Measurements from ENCODE around the gene STEAP2.
"Not testable (repeated sequence)": the region's sequence is repeated elsewhere in the genome, so short reads cannot be mapped to it uniquely, and the experiment has no call there.

The STEAP2 gene

GRCh38 chr7:90233569-90233968 lies 22.0 kb downstream of the STEAP2 start:
- DNase-seq (ENCODE audit: low read depth in 2 of 2), result no peak

GRCh38 chr7:90236721-90237289 lies 25.3 kb downstream of the STEAP2 start:
- no peak for DNase-seq (ENCODE audit: low read depth in 2 of 2)

GRCh38 chr7:90238022-90238421 lies 26.5 kb downstream of the STEAP2 start:
- DNase-seq (ENCODE audit: low read depth in 2 of 2), result no peak

- DNase-seq (ENCODE audit: low read depth in 2 of 2), result no peak
These were observed 27.0 kb downstream of the STEAP2 start for GRCh38 chr7:90238583-90238982.

DNA sequence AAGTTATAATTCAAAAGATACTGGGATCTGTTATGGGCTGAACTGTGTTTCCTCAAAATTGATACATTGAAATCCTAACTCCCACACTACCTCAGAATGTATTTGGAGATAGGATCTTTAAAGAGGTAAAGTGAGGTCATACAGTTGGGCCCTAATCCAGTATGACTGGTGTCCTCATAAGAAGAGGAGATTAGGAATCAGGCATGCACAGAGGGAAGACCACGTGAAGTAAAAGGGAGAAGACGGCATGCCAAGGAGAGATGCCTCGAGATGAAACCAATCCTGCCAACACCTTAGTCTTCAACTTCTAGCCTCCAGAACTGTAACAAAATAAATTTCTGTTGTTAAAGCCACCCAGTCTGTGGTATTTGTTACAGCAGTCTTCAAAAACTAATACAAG lies 27.5 kb downstream of the STEAP2 start:
- DNase-seq (ENCODE audit: low read depth in 2 of 2), result no peak

DNA sequence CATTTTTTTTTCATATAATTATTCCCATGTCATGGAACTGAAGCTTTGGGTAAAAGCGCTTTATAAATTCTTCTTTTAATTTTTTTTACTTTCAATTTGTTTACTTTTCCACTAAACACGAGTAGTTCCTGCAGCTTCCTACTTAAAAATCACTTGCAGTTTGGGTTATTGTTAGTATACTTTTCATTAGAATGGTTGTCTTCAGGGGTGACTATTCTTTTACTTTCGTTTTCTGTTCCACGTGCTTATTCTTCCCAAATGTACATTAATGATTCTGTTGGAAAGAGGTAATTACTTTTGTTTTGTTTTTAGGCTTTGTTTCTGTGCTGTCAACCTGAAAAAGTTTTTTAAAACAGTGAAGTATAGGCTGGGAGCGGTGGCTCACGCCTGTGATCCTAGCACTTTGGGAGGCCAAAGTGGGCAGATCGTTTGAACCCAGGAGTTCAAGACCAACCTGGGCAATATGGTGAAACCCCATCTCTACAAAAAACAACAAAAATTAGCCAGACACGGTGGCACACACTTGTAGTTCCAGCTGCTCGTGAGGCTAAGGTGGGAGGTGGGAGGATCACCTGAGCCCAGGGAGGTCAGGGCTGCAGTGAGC lies 28.2 kb downstream of the STEAP2 start:
- DNase-seq (ENCODE audit: low read depth in 2 of 2), result no peak

GRCh38 chr7:90242369-90243168 lies 31.0 kb downstream of the STEAP2 start:
- no peak for DNase-seq (ENCODE audit: low read depth in 2 of 2)

DNA sequence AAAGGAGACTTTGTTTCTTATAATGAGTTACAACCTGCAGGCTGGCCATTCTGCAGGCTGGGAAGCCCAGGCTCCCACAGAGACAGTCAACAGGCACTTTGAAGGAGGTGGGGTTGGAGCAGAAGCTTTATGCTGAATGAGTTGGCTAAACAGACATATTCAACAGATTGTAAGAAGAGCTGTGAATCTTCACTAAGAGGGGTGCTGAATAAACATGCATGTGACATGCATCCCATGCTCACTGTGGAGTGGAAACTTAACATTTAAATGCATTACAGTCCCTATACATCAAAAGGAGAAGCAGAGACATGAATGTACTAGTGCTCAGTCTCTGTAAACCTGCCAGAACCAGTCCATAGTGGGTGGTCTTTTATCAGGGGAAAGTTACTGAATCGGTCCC lies 32.0 kb downstream of the STEAP2 start:
- no peak for DNase-seq (ENCODE audit: low read depth in 2 of 2)

- no peak for DNase-seq (ENCODE audit: low read depth in 2 of 2)
These were observed 33.0 kb downstream of the STEAP2 start for GRCh38 chr7:90244565-90244908.

GRCh38 chr7:90244909-90245851 lies 33.6 kb downstream of the STEAP2 start, which contains the start of gene CFAP69:
CFAP69 (plus strand) TSS chr7:90245174; CDS start chr7:90245425, 251 bp downstream.
- DNase-seq (ENCODE audit: low read depth in 2 of 2), result peak; percentile 81 to 84

DNA sequence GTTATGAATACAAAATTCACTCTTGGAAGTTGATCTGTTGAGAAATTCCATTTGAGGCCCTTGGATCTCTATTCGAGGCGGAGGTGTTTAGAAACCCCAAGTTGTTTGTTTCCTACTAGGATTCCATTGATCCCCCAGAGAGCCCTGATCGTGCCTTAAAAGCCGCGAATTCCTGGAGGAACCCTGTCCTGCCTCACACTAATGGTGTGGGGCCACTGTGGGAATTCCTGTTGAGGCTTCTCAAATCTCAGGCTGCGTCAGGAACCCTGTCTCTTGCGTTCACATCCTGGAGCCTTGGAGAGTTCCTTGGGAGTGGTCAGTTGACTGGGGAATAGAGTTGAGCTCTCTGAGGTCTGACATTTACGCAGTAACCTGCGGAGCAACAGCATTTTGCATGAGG lies 34.6 kb downstream of the STEAP2 start:
- no peak for DNase-seq (ENCODE audit: low read depth in 2 of 2)

- DNase-seq (ENCODE audit: low read depth in 2 of 2), result no peak
These were observed 37.2 kb downstream of the STEAP2 start for GRCh38 chr7:90248706-90249105.

GRCh38 chr7:90250601-90251303 lies 39.2 kb downstream of the STEAP2 start:
- no peak for DNase-seq (ENCODE audit: low read depth in 2 of 2)

DNA sequence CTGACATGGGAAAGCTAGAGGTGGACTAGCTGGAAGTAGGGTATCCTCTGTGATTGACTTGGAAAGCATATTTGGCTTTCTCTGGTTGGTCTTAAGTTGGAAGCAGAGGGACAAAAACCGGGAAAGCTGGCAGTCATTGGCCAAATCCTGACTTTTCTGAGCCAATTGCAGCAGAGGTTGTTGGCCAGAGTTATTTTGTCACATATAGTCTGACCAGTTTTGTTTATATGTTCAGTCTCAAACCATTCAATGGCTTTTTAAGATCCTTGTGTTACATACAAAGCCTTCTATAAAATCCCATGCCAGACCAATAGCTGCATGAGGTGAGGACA lies 39.7 kb downstream of the STEAP2 start:
- no peak for DNase-seq (ENCODE audit: low read depth in 2 of 2)

DNA sequence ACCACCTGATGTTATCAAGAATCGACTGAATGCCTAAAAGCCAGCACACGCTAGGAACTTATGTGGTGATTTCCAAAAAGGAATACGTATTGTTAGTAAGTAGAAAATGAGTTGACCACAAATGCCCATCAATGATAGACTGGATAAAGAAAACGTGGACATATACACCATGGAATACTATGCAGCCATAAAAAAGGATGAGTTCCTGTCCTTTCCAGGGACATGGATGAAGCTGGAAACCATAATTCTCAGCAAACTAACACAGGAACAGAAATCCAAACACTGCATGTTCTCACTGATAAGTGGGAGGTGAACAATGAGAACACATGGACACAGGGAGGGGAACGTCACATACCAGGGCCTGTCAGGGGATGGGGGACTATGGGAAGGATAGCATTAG lies 44.5 kb downstream of the STEAP2 start:
- not testable (repeated sequence) for DNase-seq (ENCODE audit: low read depth in 2 of 2)

GRCh38 chr7:90256778-90257177 lies 45.2 kb downstream of the STEAP2 start:
- DNase-seq (ENCODE audit: low read depth in 2 of 2), result no peak

- no peak for DNase-seq (ENCODE audit: low read depth in 2 of 2)
These were observed 49.9 kb downstream of the STEAP2 start for GRCh38 chr7:90261441-90261840.

- no peak for DNase-seq (ENCODE audit: low read depth in 2 of 2)
These were observed 50.9 kb downstream of the STEAP2 start for GRCh38 chr7:90262438-90262837.

- DNase-seq (ENCODE audit: low read depth in 2 of 2), result no peak
These were observed 55.3 kb downstream of the STEAP2 start for GRCh38 chr7:90266808-90267207.

- no peak for DNase-seq (ENCODE audit: low read depth in 2 of 2)
These were observed 55.8 kb downstream of the STEAP2 start for GRCh38 chr7:90267263-90267858.

DNA sequence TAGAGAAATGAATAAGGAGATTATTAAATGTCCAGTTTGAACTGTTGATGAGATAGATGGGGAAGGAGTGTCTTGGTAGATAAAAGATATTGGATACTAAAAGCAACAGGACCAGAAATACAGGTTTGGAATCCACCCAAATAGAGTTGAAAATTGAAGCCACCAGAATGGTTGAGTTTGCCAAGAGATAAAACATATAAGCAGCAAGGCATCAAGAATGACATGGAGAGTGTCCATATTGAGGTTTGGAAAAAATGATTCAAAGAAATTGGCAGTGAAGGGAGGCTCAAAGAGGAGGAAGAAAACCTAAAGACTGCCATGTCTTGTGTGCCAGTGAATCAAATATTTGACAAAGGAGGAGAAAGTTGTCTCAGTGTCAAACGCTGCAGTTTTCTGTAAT lies 57.6 kb downstream of the STEAP2 start:
- no peak for DNase-seq (ENCODE audit: low read depth in 2 of 2)
